ENCODE data around the gene ADAM17.
"Not testable (repeated sequence)": the region's sequence is repeated elsewhere in the genome, so short reads cannot be mapped to it uniquely, and the experiment has no call there.

The ADAM17 gene

DNA sequence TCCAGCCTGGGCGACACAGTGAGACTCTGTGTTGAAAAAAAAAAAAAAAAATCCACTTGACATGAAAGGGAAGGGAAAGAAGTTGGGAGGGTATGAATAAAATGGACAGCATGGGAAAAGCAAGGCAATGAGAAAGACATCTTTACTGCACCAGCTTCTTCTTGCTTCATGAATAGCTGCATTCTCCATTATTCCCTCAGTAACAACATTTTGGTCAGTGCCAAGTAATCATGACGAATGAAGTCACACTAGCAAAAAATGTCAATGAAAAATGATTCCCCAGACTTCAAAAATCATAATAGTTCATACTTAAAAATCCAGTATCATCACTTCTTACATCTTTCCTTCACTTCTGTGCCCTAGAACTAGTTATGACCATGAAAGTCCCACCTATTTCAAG lies 30.4 kb downstream of the ADAM17 start:
- no peak for DNase-seq

DNA sequence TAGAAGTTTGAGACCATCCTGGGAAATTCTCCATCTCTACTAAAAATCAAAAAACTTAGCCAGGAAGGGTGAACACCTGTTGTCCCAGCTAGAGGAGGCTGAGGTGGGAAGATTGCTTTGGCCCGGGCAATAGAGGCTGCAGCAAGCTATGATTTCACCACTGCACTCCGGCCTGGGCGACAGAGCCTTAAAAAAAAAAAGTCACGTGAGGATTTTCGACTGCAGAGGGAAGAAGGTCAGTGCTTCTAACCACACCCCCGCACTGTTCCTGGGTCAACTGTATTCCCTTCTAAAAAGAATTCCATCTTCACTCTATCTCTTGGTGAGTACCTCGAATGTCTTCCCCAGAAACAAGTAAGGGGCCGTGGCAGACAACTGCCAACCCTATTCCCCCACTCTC lies 31.3 kb downstream of the ADAM17 start:
- DNase-seq, result no peak

DNA sequence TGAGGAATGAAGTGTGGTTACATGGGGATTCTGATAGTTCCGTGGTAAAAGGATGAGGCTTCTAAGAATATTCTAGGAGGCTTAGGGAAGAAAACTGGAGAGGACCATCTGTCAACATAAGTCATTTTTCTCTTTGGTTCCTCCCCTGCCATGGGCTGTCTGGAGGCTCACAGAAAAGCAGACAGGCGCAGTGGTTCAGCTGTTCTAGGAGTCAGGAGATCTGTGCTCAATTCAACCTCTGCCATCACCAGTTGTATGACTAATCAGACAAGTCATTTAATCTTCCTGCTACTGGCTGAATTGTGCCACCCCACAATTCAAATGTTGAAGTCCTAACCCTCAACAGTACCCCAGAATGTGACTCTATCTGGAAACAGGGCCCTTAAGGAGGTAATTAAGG lies 36.4 kb downstream of the ADAM17 start:
- DNase-seq, result no peak

DNA sequence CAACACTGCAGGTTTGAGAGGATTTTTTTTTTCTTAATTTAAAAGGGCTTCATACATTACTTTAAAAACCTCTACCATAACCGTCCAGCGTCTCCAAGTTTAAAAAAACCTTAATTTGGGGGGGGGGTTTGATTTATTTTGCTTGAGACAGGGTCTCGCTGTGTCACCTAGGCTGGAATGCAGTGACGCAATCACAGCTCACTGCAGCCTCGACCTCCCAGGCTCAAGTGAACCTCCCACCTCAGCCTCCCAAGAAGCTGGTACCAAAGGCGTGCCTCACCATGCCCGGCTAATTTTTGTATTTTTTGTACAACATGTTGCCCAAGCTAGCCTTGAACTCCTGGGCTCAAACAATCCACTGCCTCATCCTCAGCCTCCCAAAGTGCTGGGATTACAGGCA lies 36.9 kb downstream of the ADAM17 start:
- no peak for DNase-seq

DNA sequence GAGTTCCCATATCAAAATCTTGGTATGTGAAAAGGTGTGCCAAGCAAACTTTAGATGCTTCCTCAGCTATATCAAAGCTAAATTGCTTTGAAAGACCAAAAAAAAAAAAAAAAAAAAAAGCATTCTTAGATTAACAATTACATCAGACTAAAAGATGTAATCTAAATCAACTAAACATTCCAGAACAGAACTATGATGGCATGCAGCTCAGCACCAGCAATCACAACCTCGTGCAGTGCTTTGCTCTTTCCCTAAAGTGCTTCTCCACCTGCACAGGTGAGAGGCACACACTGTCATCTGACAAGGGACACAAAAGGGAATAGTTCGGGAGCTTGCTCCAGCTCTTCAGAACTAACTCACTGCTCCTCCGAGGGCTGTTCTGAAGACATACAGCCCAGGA lies 37.5 kb downstream of the ADAM17 start:
- DNase-seq, result no peak

DNA sequence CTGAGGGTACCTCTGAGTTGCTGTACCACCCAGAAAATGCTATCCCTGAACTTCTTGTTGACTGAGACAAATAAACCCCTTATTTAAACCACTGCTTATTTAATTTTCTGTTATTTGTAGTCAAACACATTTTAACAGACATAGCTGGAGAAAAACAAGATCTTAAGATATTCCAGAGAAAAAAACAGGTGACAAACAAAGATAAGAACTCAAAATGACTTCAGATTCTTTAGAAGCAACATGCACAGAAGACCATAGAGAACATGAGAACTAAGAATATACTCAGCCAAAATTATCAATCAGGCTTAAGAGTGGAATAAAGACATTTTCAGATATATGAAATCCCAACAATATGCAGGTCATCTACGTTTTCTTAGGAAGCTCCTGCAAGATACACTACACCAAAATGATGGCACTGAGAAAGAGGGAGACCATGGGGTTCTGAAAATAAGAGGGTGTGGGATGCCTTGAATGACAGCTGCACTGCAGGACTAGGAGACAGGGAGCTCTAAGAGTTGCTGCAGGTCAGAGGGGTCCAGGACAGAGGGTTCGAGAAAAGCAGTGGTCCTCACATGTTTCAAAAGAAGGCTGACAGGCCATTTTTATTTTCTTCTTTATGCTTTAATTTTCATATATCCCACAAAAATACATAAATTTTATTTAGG lies 38.4 kb downstream of the ADAM17 start:
- DNase-seq, result no peak

DNA sequence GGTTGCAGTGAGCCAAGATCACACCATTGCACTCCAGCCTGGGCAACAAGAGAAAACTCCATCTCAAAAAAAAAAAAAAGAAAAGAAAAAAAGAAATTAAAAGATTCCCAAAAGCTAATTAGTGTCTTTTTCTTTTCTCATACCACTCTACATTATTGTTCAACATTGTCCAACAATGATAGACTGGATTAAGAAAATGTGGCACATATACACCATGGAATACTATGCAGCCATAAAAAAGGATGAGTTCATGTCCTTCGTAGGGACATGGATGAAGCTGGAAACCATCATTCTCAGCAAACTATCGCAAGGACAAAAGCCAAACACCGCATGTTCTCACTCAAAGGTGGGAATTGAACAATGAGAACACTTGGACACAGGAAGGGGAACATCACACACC lies 41.7 kb downstream of the ADAM17 start:
- DNase-seq, result not testable (repeated sequence)

DNA sequence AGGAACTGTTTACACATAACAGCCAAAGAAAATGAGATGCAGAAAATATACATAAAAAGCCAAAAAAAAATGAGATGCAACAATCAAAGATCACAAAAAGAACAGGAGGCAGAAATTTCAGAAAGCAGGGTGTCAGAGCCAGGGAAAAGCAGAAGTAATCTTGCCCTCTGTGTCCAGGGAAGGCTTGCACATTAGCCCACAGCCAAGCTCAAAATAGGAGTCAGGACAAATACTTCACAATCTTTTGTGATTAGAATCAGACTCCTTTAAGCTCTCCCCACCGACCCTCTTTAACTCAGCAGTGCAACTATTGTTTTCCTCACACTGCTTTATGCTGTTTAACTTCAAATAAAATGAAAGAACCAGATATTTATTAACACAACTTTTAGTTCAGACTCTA lies 46.7 kb downstream of the ADAM17 start:
- no peak for DNase-seq

DNA sequence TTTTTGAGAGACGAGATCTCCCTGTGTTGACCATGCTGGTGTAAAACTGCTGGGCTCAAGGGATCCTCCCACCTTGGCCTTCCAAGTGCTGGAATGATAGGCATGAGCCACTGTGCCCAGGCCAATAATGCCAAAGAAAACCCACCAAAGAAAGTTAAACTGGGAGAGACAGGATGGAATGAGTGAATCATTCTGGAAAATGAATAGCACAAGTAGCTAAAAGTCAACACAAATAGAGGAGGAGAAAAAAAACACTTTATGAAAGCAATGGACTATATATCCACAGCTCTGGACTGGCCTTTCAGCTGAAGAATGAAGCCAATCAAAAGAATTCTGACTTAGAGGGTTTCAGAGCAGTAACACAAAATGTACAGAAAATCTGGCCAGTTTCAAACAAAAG lies 57.4 kb downstream of the ADAM17 start:
- DNase-seq, result no peak

DNA sequence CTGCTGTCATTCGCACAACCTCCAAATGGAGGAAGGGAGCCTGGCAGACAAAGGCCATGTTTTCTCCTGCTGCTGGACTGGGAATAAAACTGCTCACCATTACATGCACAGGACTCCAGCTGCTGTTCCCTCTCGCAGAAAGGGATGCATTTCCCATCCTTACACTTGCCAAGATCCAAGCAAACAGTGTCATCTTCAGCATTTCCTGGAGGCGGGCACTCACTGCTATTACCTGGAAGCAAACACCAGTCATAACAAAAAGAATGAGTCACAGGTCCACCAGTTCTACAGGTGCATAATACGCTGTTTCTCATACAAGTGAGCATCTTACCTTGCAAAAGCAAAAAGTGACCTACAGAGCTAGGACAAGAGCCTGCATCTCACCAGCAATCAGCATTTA lies 58.6 kb downstream of the ADAM17 start:
- DNase-seq, result no peak

DNA sequence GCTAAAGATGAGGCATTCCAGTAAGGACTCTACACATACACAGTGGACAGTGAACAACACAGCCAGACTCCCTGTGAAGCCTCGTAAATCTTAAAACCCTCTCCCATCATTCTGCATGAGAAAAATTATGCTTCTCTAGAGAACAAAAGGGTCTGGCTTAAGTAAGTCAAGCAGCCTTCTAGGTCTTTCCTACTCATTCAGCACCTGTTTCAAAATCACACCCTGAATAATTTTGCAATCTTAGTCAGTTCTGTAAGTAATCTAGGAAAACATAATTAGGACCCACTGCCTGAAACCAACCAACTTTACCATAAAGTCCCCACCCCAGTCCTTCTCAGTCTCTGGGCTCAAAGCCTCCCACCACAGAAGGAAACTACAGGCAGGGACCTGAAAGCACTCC lies 61.5 kb downstream of the ADAM17 start:
- DNase-seq, result no peak

DNA sequence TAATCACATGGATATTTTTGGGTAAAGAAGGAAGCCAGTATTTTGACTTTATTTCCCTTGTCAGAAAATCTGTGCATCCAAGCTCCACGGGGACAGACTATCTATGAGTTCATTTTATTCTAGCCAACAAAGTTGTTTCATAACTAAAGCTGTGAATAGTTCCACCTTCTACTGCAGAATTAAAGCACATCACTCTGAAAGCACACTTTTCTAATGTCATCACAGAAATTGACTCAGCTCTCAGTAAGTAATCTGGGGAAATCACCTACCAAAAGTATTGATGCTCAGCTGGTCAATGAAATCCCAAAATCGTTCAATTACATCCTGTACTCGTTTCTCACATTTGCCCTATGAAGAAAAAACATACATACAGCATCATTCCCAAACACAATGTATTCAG lies 62.2 kb downstream of the ADAM17 start:
- no peak for DNase-seq

DNA sequence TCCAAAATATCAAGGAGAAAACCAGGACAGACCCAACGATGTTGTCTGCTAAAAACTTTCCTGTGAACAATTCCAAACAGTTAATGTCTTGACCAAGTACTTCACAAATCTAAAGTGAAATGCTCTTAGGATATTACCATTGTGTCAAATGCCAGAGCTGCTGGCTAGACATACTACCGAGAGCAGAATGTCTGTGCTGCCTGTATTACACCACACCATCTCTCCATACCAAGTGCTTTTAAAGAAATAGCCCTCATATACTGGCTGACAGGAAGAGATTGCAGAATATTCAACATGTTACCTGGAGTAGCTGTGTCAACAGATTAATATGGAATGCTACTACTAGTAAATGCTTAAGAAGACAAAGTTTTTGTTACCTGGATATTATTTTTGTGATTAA lies 62.7 kb downstream of the ADAM17 start:
- no peak for DNase-seq

DNA sequence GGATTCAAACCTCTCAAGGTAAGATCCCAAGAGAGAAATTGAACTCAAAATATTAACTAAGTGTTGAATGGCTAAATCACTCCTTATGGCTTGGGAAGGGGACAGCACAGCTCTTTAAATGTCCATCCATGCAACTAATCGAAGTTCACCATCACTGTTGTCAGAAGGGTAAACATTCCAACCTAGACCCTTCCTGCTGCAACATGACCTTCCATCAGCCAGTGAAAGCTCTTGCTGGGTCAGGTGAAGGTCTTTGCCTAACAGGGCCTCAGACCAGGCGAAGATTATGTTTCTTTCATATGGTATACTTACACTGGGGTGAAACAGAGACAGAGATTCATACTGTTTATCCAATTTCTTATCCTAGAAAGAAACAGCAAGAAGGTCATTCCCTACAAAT lies 64.8 kb downstream of the ADAM17 start:
- DNase-seq, result no peak

DNA sequence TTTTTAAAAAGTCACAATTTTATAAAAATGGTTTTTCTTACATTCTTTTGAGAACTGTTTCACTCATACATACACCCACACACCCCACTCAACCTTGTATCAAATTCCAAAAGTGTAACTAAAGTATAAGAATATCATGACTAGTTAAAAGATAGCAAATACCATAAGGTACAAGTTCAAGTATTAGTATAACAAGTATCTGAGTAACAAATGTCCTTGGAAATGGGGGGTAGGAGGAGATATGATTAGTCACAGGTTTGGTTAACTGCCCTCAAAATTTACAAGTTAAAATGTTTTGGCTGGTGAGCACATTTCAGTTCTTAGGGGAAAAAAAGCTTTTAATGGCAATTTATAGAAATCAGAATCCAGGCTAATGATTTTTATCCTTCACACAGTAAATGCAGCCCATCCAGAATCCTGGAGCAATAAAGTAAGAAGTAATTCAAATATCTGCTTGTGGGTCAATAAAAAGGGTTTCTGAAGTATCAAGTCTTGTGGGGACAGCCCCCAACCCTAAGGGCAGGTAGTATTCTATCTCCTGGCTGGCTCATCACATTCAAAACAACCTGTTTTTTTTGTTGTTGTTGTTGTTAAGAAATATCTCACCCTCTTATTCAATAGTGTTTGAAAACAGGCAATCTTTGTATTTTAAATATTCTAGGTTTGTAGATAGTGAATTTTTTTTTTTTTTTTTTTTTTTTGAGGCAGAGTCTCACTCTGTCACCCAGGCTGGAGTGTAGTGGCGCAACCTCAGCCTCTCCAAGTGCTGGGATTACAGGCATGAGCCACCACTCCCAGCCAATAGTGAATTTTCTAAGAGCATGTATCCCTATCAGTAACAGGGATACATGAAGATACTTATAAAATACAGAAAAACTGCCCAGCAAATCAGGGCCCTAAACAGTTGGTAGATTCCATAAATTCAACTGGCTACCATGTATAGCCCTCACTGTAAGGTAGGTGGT lies 66.8 kb downstream of the ADAM17 start:
- DNase-seq, result no peak

DNA sequence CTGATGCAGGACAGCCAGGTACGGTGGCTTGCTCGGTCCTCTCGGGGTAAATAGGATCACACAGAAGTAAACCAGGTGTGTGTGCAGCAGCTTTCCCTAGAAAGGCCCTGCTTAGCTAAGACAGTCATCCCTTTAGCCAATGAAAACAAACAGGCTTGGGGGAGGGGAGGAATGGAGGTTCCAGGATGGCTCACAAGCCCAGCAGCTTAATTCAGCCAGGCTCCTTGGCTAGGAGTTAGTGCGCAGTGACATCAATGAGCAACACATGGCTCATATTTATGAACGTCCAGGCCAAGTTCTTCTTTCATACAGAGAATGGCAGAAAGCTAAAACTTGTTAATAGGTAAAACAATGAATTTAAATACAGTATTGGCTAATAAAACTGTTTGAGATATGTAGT lies 71.1 kb downstream of the ADAM17 start:
- DNase-seq, result no peak

DNA sequence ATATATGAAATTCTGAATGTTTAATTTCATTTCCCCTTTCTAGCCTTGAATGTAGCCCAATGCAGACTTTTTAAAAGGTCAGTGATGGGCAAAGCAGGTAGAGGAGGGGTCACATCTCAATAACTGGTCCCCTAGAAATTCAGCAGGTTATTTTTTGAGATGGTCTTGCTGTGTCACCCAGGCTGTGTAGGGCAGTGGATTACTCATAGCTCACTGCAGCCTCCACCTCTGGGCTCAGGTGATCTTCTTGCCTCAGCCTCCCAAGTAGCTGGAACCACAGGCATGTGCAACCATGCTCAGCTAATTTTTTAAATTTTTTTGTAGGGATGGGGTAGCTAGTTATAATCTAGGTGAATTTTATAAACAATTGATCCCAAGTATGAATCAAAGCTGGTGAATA lies 72.5 kb downstream of the ADAM17 start:
- no peak for DNase-seq

DNA sequence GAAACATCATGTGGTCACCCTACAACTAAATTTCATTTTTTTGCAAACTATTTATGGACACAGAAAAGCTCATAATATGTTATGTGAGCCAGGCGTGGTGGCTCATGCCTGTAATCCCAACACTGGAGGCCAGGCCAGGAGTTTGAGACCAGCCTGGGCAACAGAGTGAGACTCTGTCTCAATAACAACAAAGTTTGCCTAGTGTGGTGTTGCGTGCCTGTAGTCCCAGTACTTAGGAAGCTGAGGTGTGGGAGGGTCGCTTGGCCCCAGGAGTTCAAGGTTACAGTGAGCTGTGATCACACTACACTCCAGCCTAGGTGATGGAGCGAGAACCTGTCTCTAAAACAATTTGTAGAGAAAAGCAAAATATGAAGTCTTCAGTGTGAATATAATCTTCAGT lies 75.5 kb downstream of the ADAM17 start:
- no peak for DNase-seq

DNA sequence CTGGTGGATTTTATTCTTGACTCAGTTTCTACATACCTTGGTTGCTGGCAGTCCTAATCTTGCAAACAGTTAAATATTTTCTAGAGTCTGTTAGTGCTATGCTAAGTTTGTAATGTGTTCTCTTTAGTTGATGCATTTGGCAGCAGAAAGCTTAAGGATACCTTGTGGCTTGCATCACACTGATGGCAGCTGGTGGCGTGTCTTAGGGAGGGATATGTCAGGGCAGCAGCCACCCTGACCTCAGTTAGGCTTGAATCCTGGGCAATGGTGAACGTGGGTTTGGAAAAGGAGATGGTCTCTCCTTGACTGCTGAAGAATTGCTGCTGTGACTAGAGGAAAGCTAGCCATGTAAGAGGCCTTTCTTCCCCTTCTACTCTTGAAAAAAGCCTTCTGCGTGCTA lies 77.1 kb downstream of the ADAM17 start:
- DNase-seq, result no peak

DNA sequence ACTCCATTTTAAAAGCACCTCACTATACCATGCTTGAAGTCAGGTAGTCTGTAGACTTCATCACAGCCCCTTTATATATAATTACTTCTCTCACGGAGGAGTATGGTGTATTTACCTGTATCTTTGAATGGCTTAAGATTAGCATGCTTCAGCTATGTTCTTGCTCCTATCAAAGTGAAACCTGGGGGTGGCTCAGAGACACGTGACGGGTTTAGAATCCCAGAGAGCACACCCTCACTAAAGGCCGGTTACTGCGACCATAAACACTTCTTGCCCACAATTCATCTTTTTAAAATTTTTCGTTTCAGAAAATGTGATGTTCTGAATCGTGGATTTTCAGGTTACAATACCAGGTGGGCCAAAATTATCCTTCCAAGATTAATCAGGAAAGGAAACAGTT lies 77.7 kb downstream of the ADAM17 start:
- no peak for DNase-seq

DNA sequence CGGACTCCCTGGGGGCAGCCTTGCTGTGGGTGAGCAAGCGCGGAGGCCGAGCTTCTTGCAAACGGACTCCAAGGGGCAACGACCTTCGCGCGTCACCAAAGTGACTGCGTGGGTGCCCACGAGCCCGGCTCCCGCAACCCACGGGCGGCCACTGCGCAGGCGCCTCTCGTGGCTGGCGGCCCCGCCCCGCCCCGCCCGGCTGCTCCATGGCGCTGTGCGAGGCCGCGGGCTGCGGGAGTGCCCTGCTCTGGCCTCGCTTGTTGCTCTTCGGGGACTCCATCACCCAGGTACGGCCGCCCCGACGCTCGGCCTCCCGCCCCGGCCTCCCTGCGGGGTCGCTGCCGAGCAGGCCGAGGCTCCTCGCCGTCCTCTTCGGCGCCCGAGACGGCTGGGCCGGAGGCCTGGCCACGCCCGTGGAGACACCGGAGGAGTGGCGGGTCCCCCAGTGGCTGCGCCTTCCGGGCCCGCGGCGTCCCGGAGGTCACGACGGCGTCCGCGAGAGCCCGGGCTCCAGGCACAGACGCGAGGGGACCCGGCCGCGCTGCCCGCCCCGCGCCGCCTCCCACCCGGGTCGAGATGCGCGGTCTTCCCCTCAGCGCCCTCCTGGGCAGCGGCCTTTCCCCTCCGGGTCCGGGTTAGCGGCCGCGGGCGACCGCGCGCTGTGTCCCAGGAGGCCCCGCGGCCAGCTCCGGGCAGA lies 81.1 kb downstream of the ADAM17 start, which contains the start of gene IAH1:
IAH1 (plus strand) TSS at position 191 of the 697 bp plus-strand sequence; CDS start at position 207, 16 bp downstream.
- peak; percentile 94 for DNase-seq

DNA sequence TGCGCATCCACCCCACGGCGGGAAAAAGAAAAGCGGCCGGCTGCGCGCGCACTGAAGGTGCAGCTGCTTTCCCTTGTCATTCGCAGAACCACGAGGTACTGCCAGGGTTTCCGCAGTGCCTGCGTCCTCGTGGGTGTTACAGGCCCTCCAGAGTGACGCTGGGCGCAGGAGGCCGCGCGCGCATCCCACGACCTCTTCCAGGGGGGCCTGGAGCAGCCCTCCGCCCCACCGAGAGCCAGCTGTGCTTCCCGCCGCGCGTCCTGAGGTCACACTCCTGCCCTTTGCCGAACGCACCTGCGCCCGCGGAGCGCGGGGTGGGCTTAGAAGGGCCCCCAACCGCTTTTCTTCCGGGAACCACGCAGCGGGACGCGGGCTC lies 81.7 kb downstream of the ADAM17 start:
- peak; percentile 72 for DNase-seq

DNA sequence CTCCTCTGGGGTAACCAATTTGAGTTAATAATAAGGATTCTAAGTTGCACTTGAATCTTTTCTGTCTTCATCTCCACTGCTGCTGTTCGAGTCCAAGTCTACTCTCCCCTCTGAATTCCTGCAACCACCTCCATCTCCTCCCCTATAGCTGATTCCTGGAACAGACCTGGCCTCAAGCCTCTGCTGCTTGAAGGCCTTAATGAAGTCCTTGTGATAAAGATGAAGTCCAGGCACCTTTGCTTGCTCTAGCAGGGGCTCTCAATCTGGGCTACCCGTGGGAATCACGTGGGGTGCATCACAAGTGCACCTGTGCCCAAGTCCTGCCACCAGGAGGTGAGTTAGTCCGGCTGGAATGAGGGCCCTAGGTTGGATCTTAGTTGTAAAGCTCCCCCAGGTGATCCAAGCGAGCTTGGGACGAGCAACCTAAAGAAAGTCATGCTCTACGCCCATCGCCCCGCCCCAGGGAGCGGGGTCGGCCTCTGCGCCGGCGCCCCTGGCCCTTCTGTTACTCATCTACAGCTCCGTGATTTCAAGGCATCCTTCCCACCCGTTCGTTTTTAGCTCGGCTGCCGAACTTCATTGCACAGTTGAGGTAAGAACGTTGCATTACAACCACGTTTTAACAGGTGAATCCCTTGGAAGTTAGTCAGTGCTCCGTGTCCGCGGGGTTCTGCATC lies 82.2 kb downstream of the ADAM17 start:
- DNase-seq, result peak; percentile 72

Measured in right kidney (tissue), 1 donor.